Central memory CD8-positive, alpha-beta T cell (primary cell): ENCODE data around the gene ADGRF4.

Source experiments
- ATAC-seq: fragments of 150-1000 bp; cut with Tn5 transposase; replicated peaks from 2 replicates; pipeline ENCODE4 v1.10.0; 2022; ENCODE audit warnings: mild to moderate bottlenecking, moderate FRiP score, moderate number of reproducible peaks; ENCODE audit not compliant: poor library complexity, severe bottlenecking; ENCODE audit errors: extremely low read depth
- DNase-seq, 2 donors: peaks; one replicate each; pipeline ENCODE4 v3.0.0; 2021; ENCODE audit warnings: low spot score in 2 of 2
- H3K27ac Mint-ChIP-seq: one replicate; pipeline ENCODE4 v1.8.0; 2022; ENCODE audit warnings: low read depth, mild to moderate bottlenecking, moderate library complexity, mixed read lengths
- H3K27me3 Mint-ChIP-seq: one replicate; pipeline ENCODE4 v1.8.0; 2022; ENCODE audit warnings: mixed read lengths
- H3K36me3 Mint-ChIP-seq: one replicate; pipeline ENCODE4 v1.8.0; 2022; ENCODE audit warnings: mild to moderate bottlenecking, moderate library complexity, mixed read lengths; ENCODE audit not compliant: insufficient read depth
- H3K4me1 Mint-ChIP-seq: one replicate; pipeline ENCODE4 v1.8.0; 2022; ENCODE audit warnings: mixed read lengths
- H3K4me3 Mint-ChIP-seq: one replicate; pipeline ENCODE4 v1.8.0; 2022; ENCODE audit warnings: mild to moderate bottlenecking, moderate library complexity, mixed read lengths
- H3K9me3 Mint-ChIP-seq: one replicate; pipeline ENCODE4 v1.8.0; 2022; ENCODE audit warnings: mixed read lengths

The ADGRF4 gene

DNA sequence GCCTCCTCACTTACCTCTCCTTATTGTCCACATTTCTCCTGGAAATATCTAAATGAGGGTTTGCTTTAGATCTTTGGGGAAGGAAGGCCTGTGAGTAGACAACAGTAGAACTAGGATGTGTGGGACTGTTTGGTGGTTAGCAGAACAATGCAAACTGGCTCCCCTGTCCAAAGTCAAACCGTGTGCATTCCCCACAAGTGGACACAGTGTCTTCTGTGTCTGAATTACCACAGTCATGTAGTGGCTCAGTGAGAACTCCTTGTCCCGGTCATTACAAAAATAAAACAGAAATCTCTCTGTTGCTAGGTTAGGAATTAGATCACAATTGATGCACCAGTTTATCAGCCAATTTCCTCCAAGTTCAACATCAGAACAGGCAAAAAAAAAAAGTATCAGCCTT, 455 bp upstream of the ADGRF4 start:
- H3K36me3 Mint-ChIP-seq: no peaks in the 10 kb centered on the region
- no peak overlapping the region for H3K4me3 Mint-ChIP-seq
- no peak overlapping the region for H3K27ac Mint-ChIP-seq
- H3K4me1 Mint-ChIP-seq: no peaks in the 10 kb centered on the region
- ATAC-seq: no peak
- no peaks in the 10 kb centered on the region for H3K27me3 Mint-ChIP-seq
- DNase-seq: no peak
- H3K9me3 Mint-ChIP-seq: no peaks in the 10 kb centered on the region

DNA sequence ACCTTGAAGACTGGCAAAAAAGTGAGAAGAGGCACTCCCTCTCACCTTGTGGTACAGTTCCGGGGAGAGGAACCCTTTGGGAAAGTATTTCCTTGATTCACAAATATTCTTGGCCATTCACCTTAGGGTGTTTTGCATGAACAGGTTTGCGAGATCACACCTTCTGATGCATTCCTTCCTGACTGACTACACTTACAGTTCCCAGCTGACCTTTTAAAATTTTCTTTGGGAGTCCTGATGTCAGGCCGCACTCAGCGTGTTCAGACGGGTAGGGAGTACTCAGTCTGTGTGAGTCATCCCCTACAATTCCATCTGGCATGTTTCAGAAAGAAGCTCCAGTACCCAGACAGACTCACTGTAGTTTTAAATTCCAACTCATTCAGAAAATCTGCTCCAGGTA, 1.7 kb downstream of the ADGRF4 start:
- Mint-ChIP-seq H3K4me1 (no peaks in the 10 kb centered on the region), H3K27ac (no peak overlapping the region), H3K36me3 (no peaks in the 10 kb centered on the region), H3K27me3 (no peaks in the 10 kb centered on the region), H3K9me3 (no peaks in the 10 kb centered on the region), H3K4me3 (no peak overlapping the region)
- DNase-seq: no peak
- no peak for ATAC-seq

DNA sequence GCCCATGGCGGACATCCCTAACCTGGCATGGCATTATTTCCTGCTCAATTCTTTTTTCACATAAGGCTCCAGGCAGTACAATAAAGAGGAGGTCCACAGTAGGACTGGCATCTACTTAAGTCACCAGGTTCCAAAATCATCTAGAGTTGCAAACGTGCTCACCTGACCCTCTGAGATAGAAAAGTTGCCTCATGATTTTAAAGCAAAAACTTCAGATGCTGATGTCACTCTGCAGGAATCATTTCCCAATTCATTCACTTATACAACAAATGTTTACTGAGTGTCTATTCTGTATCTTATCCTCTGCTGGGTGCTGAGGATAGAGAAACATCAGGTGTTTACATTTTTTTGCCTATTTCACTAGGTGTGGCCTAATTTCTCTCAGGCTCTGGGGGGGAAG, 2.2 kb downstream of the ADGRF4 start:
- no peaks in the 10 kb centered on the region for H3K4me1 Mint-ChIP-seq
- ATAC-seq (no peak), DNase-seq (no peak)
- no peak overlapping the region for H3K4me3 Mint-ChIP-seq
- no peaks in the 10 kb centered on the region for H3K36me3 Mint-ChIP-seq
- H3K27me3 Mint-ChIP-seq: peaks cover under 1% of the 10 kb centered on the region
- H3K9me3 Mint-ChIP-seq: no peaks in the 10 kb centered on the region
- H3K27ac Mint-ChIP-seq: no peak overlapping the region

GRCh38 chr6:47701363-47701762, 3.0 kb downstream of the ADGRF4 start:
- DNase-seq (no peak), ATAC-seq (no peak)
- Mint-ChIP-seq H3K27me3 (peaks cover 7% of the 10 kb centered on the region), H3K4me3 (no peak overlapping the region), H3K9me3 (no peaks in the 10 kb centered on the region), H3K27ac (no peak overlapping the region), H3K36me3 (no peaks in the 10 kb centered on the region), H3K4me1 (no peaks in the 10 kb centered on the region)

DNA sequence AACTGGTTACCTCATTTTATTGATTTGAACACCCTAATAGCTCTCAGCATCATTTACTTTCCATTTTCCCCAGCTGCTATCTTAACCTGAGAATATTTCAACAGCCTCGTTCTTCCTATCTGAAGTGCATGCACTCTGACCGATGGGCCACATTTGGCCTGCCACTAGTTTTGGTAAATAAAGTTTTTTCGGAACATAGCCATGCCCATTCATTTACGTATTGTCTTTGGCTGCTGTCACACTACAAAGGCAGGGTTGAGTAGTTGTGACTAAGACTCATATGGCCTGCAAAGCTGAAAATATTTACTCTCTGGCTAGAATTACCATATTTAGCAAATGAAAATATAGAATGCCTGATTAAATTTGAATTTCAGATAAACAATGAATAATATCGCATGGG, 10.8 kb downstream of the ADGRF4 start:
- H3K4me3 Mint-ChIP-seq: no peak overlapping the region

DNA sequence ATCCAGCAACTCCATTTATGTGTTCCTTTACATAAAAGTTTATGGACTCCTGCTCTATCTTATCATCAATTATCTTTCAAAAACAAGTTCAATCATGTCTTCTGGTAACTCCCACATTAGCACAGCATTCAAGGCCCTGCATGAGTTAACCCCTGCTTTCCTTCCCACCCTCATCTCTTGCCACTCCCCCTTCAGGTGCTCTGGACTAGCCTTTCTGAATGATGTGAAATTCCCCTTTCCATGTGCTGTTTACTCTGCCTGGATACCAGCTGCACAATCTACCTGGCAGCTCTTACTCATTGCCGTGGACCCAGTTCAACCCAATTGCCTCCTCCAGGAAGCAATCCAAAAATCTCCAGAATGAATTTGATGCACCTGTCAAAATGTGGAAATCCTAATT, 11.9 kb downstream of the ADGRF4 start:
- Mint-ChIP-seq H3K9me3 (no peaks in the 10 kb centered on the region), H3K27me3 (peaks cover 45% of the 10 kb centered on the region), H3K4me3 (no peak overlapping the region), H3K27ac (no peak overlapping the region), H3K4me1 (no peaks in the 10 kb centered on the region), H3K36me3 (peaks cover 2% of the 10 kb centered on the region)
- ATAC-seq: no peak
- DNase-seq: no peak

More for the DNA sequence above, 10.8 kb downstream of the ADGRF4 start:
- H3K4me1 Mint-ChIP-seq: no peaks in the 10 kb centered on the region
- peaks cover 45% of the 10 kb centered on the region for H3K27me3 Mint-ChIP-seq
- DNase-seq (no peak), ATAC-seq (no peak)
- H3K36me3 Mint-ChIP-seq: peaks cover 2% of the 10 kb centered on the region
- H3K27ac Mint-ChIP-seq: no peak overlapping the region
- no peaks in the 10 kb centered on the region for H3K9me3 Mint-ChIP-seq

- Mint-ChIP-seq H3K4me3 (no peak overlapping the region), H3K27me3 (peaks cover 38% of the 10 kb centered on the region), H3K9me3 (no peaks in the 10 kb centered on the region), H3K27ac (no peak overlapping the region), H3K4me1 (no peaks in the 10 kb centered on the region), H3K36me3 (peaks cover 4% of the 10 kb centered on the region)
- ATAC-seq (no peak), DNase-seq (no peak)
Observed at GRCh38 chr6:47713200-47713599, 14.8 kb downstream of the ADGRF4 start.

- ATAC-seq: no peak
- DNase-seq: no peak
- peaks cover 31% of the 10 kb centered on the region for H3K27me3 Mint-ChIP-seq
- no peaks in the 10 kb centered on the region for H3K9me3 Mint-ChIP-seq
- H3K4me1 Mint-ChIP-seq: no peaks in the 10 kb centered on the region
- H3K36me3 Mint-ChIP-seq: peaks cover 4% of the 10 kb centered on the region
- no peak overlapping the region for H3K27ac Mint-ChIP-seq
- H3K4me3 Mint-ChIP-seq: no peak overlapping the region
Observed at GRCh38 chr6:47714802-47715201, 16.4 kb downstream of the ADGRF4 start.

- Mint-ChIP-seq H3K36me3 (peaks cover 4% of the 10 kb centered on the region), H3K4me3 (no peak overlapping the region), H3K9me3 (no peaks in the 10 kb centered on the region), H3K4me1 (no peaks in the 10 kb centered on the region), H3K27me3 (peaks cover 32% of the 10 kb centered on the region), H3K27ac (no peak overlapping the region)
- ATAC-seq (no peak), DNase-seq (no peak)
Observed at GRCh38 chr6:47715782-47716181, 17.4 kb downstream of the ADGRF4 start.

- no peak for ATAC-seq
- H3K36me3 Mint-ChIP-seq: peaks cover 4% of the 10 kb centered on the region
- H3K27ac Mint-ChIP-seq: no peak overlapping the region
- no peak for DNase-seq
- H3K4me1 Mint-ChIP-seq: no peaks in the 10 kb centered on the region
- H3K9me3 Mint-ChIP-seq: no peaks in the 10 kb centered on the region
- H3K4me3 Mint-ChIP-seq: no peak overlapping the region
- peaks cover 31% of the 10 kb centered on the region for H3K27me3 Mint-ChIP-seq
Observed at GRCh38 chr6:47716207-47716606, 17.8 kb downstream of the ADGRF4 start.

GRCh38 chr6:47718571-47718970, 20.2 kb downstream of the ADGRF4 start:
- no peak for ATAC-seq
- H3K27ac Mint-ChIP-seq: no peak overlapping the region
- H3K36me3 Mint-ChIP-seq: peaks cover 2% of the 10 kb centered on the region
- H3K27me3 Mint-ChIP-seq: peaks cover 16% of the 10 kb centered on the region
- H3K4me3 Mint-ChIP-seq: no peak overlapping the region
- H3K9me3 Mint-ChIP-seq: no peaks in the 10 kb centered on the region
- DNase-seq: no peak
- no peaks in the 10 kb centered on the region for H3K4me1 Mint-ChIP-seq

DNA sequence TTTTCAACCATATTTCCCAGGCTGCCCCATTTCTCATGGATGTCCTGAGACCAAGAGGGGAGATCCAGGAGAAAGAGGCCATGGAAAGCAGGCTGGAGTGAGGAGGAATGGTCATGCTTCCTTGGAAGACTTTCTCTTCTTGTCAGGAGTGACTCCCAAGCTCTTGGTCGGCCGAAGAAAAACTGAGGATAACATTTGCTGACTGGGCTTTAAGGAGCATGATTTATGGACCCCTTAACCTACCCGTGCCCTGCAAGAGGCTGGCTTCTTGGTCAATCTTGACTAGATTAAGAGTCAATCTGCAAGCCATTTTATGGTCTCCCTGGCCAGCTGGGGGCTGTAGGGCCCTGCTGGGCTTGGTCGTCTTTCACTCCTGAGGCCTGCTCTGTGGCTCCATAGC, 22.8 kb downstream of the ADGRF4 start:
- Mint-ChIP-seq H3K9me3 (no peaks in the 10 kb centered on the region), H3K27me3 (peaks cover 16% of the 10 kb centered on the region), H3K4me1 (no peaks in the 10 kb centered on the region), H3K36me3 (peaks cover 2% of the 10 kb centered on the region), H3K27ac (no peak overlapping the region), H3K4me3 (no peak overlapping the region)
- no peak for DNase-seq
- ATAC-seq: no peak

DNA sequence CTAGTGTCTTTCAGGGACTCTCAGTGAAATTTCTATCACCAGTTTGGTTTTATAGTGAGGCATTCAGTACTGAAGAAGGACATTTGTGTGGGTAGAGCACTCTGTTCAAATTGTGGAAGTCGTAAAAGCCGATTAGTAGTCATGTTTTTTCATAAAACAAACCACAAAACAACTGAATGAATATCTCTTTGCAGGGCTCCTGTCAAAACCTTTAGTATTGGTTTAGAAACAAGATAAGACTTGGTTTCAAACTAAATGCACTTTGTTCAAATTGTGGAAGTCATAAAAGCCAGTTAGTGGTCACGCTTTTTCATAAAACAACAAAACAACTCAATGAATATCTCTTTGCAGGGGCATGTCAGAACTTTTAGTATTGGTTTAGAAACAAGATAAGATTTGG, 23.8 kb downstream of the ADGRF4 start:
- H3K27ac Mint-ChIP-seq: no peak overlapping the region
- peaks cover under 1% of the 10 kb centered on the region for H3K36me3 Mint-ChIP-seq
- DNase-seq (no peak), ATAC-seq (no peak)
- no peak overlapping the region for H3K4me3 Mint-ChIP-seq
- no peaks in the 10 kb centered on the region for H3K4me1 Mint-ChIP-seq
- H3K9me3 Mint-ChIP-seq: no peaks in the 10 kb centered on the region
- H3K27me3 Mint-ChIP-seq: peaks cover 16% of the 10 kb centered on the region

DNA sequence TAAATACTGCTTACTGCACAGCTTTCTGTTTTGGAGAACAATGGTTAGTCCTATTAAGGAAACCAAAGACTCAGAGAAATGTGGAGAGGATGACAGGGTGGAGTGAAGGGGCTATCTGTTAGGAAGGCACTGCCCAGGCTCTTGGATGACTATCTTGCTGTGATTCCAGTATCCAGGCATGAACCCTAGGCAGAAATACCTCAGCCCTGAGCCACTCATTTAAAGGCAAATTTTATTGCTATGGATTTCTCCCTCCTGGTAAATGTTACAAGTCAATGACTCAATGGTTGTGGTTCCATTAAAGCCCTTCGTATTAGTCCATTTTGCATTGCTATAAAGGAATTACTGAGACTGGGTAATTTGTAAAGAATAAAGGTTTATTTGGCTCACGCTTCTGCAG, 25.9 kb downstream of the ADGRF4 start:
- no peaks in the 10 kb centered on the region for H3K36me3 Mint-ChIP-seq
- no peaks in the 10 kb centered on the region for H3K9me3 Mint-ChIP-seq
- no peaks in the 10 kb centered on the region for H3K4me1 Mint-ChIP-seq
- ATAC-seq: no peak
- H3K27me3 Mint-ChIP-seq: peaks cover 16% of the 10 kb centered on the region
- H3K27ac Mint-ChIP-seq: no peak overlapping the region
- DNase-seq: no peak
- H3K4me3 Mint-ChIP-seq: no peak overlapping the region
